Activated T-cell treated with anti-CD3 and anti-CD28 coated beads, Interleukin-2, amount 50 U/mL, for 24 hours (primary cell): Measurements from ENCODE around the gene SLC25A15.

ENCODE experiments used
- DNase-seq: peaks from one replicate; pipeline ENCODE4 v3.0.0-alpha.2; 2020
- H3K27ac Mint-ChIP-seq: 2 replicates; pipeline ENCODE4 v1.8.0; 2020; ENCODE audit warnings: mild to moderate bottlenecking, mixed read lengths
- H3K27me3 Mint-ChIP-seq: 2 replicates; pipeline ENCODE4 v1.8.0; 2020; ENCODE audit warnings: mixed read lengths
- H3K36me3 Mint-ChIP-seq: 2 replicates; pipeline ENCODE4 v1.8.0; 2020; ENCODE audit warnings: low read depth, mixed read lengths
- H3K4me1 Mint-ChIP-seq: 2 replicates; pipeline ENCODE4 v1.8.0; 2020; ENCODE audit warnings: low read depth, mixed read lengths
- H3K4me3 Mint-ChIP-seq: 2 replicates; pipeline ENCODE4 v1.8.0; 2020; ENCODE audit warnings: mild to moderate bottlenecking, moderate library complexity, mixed read lengths
- H3K9me3 Mint-ChIP-seq: 2 replicates; pipeline ENCODE4 v1.8.0; 2020; ENCODE audit warnings: mixed read lengths

SLC25A15 gene

GRCh38 chr13:40789275-40790153 lies at the start of gene SLC25A15:
Gene SLC25A15, plus strand, starts transcription at chr13:40789611. Its CDS starts 3,616 bp downstream, at chr13:40793227.
- Mint-ChIP-seq H3K36me3 (peaks cover 36% of the 10 kb centered on the region), H3K4me3 (peak within 1 kb of the TSS; percentile 82), H3K27ac (peak within 1 kb of the TSS; percentile 91), H3K9me3 (no peaks in the 10 kb centered on the region), H3K4me1 (peaks cover 54% of the 10 kb centered on the region), H3K27me3 (no peaks in the 10 kb centered on the region)
- peak; percentile 86 for DNase-seq

- Mint-ChIP-seq H3K27ac (no peak overlapping the region), H3K4me1 (peaks cover 7% of the 10 kb centered on the region), H3K36me3 (peaks cover 77% of the 10 kb centered on the region), H3K27me3 (no peaks in the 10 kb centered on the region), H3K9me3 (no peaks in the 10 kb centered on the region), H3K4me3 (no peak overlapping the region)
- no peak for DNase-seq
These were observed 40.1 kb upstream of the SLC25A15 start for GRCh38 chr13:40749327-40749726.

GRCh38 chr13:40755082-40755700 lies 34.2 kb upstream of the SLC25A15 start:
- Mint-ChIP-seq H3K27ac (no peak overlapping the region), H3K36me3 (peaks cover 82% of the 10 kb centered on the region), H3K27me3 (no peaks in the 10 kb centered on the region), H3K9me3 (no peaks in the 10 kb centered on the region), H3K4me1 (peaks cover 14% of the 10 kb centered on the region), H3K4me3 (no peak overlapping the region)
- no peak for DNase-seq

GRCh38 chr13:40756042-40756441 lies 33.4 kb upstream of the SLC25A15 start:
- Mint-ChIP-seq H3K4me3 (no peak overlapping the region), H3K9me3 (no peaks in the 10 kb centered on the region), H3K27me3 (no peaks in the 10 kb centered on the region), H3K27ac (no peak overlapping the region), H3K36me3 (peaks cover 83% of the 10 kb centered on the region), H3K4me1 (peaks cover 16% of the 10 kb centered on the region)
- DNase-seq = no peak

DNA sequence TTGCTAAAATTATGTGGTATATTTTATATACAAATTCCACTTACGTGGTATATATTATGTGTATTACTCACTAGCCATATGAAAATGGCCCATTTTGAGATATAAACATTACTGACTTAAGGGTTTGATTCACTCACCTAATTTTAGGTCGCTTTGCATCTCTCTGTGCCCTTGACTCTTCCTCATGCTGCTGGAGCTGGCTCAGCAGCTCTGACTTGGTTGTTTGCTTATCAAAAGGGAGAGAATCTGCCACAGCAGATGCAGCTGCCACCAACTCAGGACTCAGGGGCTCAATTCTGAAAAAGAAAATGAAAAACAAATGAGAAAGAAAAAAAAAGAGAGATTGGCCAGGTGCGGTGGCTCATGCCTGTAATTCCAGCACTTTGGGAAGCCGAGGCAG lies 30.6 kb upstream of the SLC25A15 start:
- DNase-seq = no peak
- Mint-ChIP-seq H3K27me3 (no peaks in the 10 kb centered on the region), H3K27ac (peak overlapping the region; percentile 41), H3K36me3 (peaks cover 82% of the 10 kb centered on the region), H3K9me3 (no peaks in the 10 kb centered on the region), H3K4me1 (peaks cover 35% of the 10 kb centered on the region), H3K4me3 (no peak overlapping the region)

DNA sequence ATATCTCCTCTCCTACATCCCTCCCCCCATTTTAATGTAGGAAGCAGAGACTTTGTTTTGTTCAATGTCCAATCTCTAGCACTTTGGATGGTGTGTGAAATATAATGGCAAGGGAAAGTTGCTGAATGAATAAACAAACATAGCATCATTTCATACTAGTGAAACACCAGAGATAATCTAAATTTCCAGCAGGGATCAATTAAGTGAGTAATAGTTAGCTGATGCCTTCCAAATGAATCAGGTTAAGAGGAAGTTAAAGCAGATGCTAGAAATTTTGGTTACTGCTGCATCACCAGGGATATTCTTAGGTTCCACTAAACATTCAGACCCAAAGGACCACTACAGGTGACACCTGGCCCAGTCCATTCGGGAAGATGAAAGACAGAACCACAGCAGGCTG lies 26.6 kb upstream of the SLC25A15 start:
- no peak for DNase-seq
- H3K4me3 Mint-ChIP-seq = no peak overlapping the region
- no peaks in the 10 kb centered on the region for H3K27me3 Mint-ChIP-seq
- no peaks in the 10 kb centered on the region for H3K9me3 Mint-ChIP-seq
- H3K27ac Mint-ChIP-seq = peak overlapping the region; percentile 86
- H3K36me3 Mint-ChIP-seq = peaks cover 79% of the 10 kb centered on the region
- peaks cover 57% of the 10 kb centered on the region for H3K4me1 Mint-ChIP-seq

DNA sequence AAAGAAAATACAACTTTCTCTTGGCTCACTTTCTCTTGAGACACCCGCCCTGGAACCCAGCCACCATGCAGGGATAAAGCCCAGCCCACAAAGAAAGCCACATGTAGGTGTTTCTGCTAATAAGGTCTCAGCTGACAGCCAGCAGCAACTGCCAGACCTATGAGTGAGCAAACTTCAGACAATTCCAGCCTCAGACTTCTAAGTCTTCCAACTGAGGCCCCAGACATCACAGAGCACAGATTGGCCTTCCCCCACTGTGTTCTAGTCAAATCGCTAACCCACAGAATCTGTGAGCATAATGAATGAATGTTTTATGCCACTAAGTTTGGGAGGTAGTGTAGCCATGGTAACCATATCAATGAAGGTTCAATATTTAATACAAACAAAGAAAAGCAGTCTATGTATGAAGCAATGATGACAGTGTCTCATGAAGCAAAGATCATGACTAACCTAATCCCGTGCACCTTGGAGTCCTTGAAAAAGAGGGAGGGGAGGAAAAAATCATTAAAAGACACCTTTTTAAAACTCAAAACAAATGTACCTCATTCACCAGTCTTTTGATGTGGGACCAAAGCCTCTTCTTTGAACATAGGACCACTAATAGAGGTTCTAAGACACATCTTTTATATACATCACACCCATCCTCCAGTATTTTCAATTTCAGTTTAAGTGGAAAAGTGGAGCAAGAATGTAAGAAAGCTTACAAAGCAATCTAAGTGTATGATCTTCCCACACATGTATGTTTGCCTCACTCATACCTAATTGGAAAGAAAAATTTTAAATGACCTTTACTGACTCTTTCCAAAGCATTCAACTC lies 24.6 kb upstream of the SLC25A15 start:
- peak overlapping the region; percentile 63 for H3K4me3 Mint-ChIP-seq
- no peaks in the 10 kb centered on the region for H3K9me3 Mint-ChIP-seq
- H3K36me3 Mint-ChIP-seq = peaks cover 64% of the 10 kb centered on the region
- no peaks in the 10 kb centered on the region for H3K27me3 Mint-ChIP-seq
- DNase-seq = peak; percentile 49
- peaks cover 58% of the 10 kb centered on the region for H3K4me1 Mint-ChIP-seq
- H3K27ac Mint-ChIP-seq = peak overlapping the region; percentile 96

DNA sequence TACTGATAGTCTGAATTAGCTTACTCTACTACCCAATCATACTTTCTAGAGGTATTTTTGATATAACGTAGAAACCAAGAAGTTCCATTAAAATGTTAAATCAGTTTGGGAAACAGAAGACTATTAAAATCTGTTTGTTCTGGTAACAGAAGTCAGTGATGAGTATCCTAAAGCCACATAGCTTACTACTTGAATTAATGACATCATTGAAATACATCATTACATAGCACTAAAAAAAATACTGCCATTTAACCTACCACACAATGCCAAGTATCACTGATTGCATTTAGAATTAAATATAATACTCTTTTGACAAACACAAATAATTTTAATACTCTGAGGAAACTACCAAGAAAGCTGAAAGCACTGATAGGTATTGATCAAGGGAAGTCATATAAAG lies 23.8 kb upstream of the SLC25A15 start:
- DNase-seq = no peak
- peaks cover 63% of the 10 kb centered on the region for H3K4me1 Mint-ChIP-seq
- H3K27ac Mint-ChIP-seq = peak overlapping the region; percentile 81
- H3K27me3 Mint-ChIP-seq = no peaks in the 10 kb centered on the region
- H3K4me3 Mint-ChIP-seq = no peak overlapping the region
- H3K9me3 Mint-ChIP-seq = no peaks in the 10 kb centered on the region
- peaks cover 65% of the 10 kb centered on the region for H3K36me3 Mint-ChIP-seq

GRCh38 chr13:40769970-40770369 lies 19.4 kb upstream of the SLC25A15 start:
- DNase-seq = no peak
- Mint-ChIP-seq H3K9me3 (no peaks in the 10 kb centered on the region), H3K27ac (peak overlapping the region; percentile 98), H3K4me3 (peak overlapping the region; percentile 97), H3K27me3 (no peaks in the 10 kb centered on the region), H3K36me3 (peaks cover 36% of the 10 kb centered on the region), H3K4me1 (peaks cover 47% of the 10 kb centered on the region)

GRCh38 chr13:40770609-40770933 lies 18.8 kb upstream of the SLC25A15 start:
- DNase-seq = no peak

GRCh38 chr13:40770934-40771618 lies 18.3 kb upstream of the SLC25A15 start, which contains the start of gene MRPS31:
Gene MRPS31, minus strand, starts transcription at chr13:40771190. Its CDS starts 54 bp downstream, at chr13:40771136.
- peak within 1 kb of the TSS; percentile 97 for H3K4me3 Mint-ChIP-seq
- peaks cover 47% of the 10 kb centered on the region for H3K4me1 Mint-ChIP-seq
- peak within 1 kb of the TSS; percentile 98 for H3K27ac Mint-ChIP-seq
- H3K36me3 Mint-ChIP-seq = peaks cover 30% of the 10 kb centered on the region
- no peaks in the 10 kb centered on the region for H3K9me3 Mint-ChIP-seq
- no peaks in the 10 kb centered on the region for H3K27me3 Mint-ChIP-seq
- peak; percentile 98 for DNase-seq

More at GRCh38 chr13:40770609-40770933, 18.8 kb upstream of the SLC25A15 start:
- Mint-ChIP-seq H3K36me3 (peaks cover 35% of the 10 kb centered on the region), H3K27me3 (no peaks in the 10 kb centered on the region), H3K9me3 (no peaks in the 10 kb centered on the region), H3K4me3 (peak overlapping the region; percentile 97), H3K27ac (peak overlapping the region; percentile 98), H3K4me1 (peaks cover 47% of the 10 kb centered on the region)

DNA sequence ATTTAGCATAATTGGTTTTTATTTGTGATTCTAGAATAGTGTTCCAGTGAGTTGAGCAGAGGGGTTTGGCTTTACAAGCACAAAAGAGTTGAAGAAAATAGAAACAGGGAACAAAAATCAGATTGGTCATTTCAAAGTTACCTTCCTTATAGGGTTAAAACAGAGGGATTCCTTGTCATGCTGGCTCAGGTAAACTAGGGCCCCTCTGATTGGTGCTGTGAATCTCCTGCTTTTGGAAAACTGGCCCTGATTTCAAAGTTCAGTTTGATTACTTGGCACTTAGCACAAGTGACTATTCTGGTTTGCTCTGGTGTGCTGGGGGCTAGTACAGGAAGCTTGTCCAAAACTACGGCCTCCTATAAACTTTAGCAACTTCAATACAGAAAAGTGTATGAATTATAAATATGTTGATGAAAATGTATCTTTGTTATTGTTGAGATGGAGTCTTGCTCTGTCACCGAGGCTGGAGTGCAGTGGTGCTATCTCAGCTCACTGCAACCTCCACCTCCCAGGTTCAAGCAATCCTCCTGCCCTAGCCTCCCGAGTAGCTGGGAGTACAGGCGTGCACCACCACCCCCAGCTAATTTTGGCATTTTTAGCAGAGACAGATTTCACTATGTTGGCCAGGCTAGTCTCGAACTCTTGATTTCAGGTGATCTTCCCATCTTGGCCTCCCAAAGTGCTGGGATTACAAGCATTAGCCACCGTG lies 16.5 kb upstream of the SLC25A15 start:
- Mint-ChIP-seq H3K27me3 (no peaks in the 10 kb centered on the region), H3K36me3 (peaks cover 16% of the 10 kb centered on the region), H3K27ac (peak overlapping the region; percentile 74), H3K4me3 (no peak overlapping the region), H3K4me1 (peaks cover 54% of the 10 kb centered on the region), H3K9me3 (no peaks in the 10 kb centered on the region)
- DNase-seq = no peak

- Mint-ChIP-seq H3K4me3 (no peak overlapping the region), H3K4me1 (peaks cover 57% of the 10 kb centered on the region), H3K9me3 (no peaks in the 10 kb centered on the region), H3K27me3 (no peaks in the 10 kb centered on the region), H3K36me3 (peaks cover 14% of the 10 kb centered on the region), H3K27ac (no peak overlapping the region)
- no peak for DNase-seq
These were observed 14.7 kb upstream of the SLC25A15 start for GRCh38 chr13:40774672-40775071.
